H1 (cell line): ENCODE measurements around the gene FBXW10B. TPM values are rescaled to one million over a fixed set of nuclear protein-coding genes. Genes with fewer than 3 reads are reported as not detected.
"Not testable (repeated sequence)": the region's sequence is repeated elsewhere in the genome, so short reads cannot be mapped to it uniquely, and the experiment has no call there.

Experiments used
- CTCF ChIA-PET: fragments of 300-600 bp; sonication (Branson Sonifier 250); formaldehyde crosslinking; loops from one replicate; lab custom pipeline; 2021; ENCODE audit not compliant: partially characterized antibody; lab: Charles Lee
- POLR2A ChIA-PET: fragments of 300-600 bp; sonication (Branson Sonifier 250); formaldehyde crosslinking; loops from one replicate; lab custom pipeline; 2021; ENCODE audit warnings: inconsistent platforms; ENCODE audit not compliant: partially characterized antibody; lab: Charles Lee
- DNase-seq, 2 experiments: peaks; one replicate each; pipeline versions ENCODE4 v3.0.0 to v3.0.0-alpha.2; 2010 to 2022; ENCODE audit warnings: low spot score in 2 of 2, low read depth in 1 of 2, mixed read lengths in 1 of 2
- FAIRE-seq: peaks from 2 replicates; lab custom pipeline; 2011; peaks lifted over from hg19 to GRCh38; lab: Jason Lieb, UNC
- H2AFZ ChIP-seq: 2 replicates; pipeline ENCODE4 v1.8.1; 2012; ENCODE audit warnings: low read length, inconsistent platforms
- H2AK5ac ChIP-seq: 2 replicates; pipeline ENCODE4 v1.6.1; 2013; ENCODE audit warnings: low read depth, low read length
- H2BK120ac ChIP-seq: replicated peaks from 2 replicates; pipeline ENCODE3; 2013; ENCODE audit warnings: low read depth, low read length, inconsistent platforms
- H2BK12ac ChIP-seq: 2 replicates; pipeline ENCODE4 v1.6.1; 2013; ENCODE audit warnings: low read depth, low read length
- H2BK15ac ChIP-seq: 2 replicates; pipeline ENCODE4 v1.6.1; 2013; ENCODE audit warnings: low read length
- H2BK20ac ChIP-seq: 2 replicates; pipeline ENCODE4 v1.6.1; 2013; ENCODE audit warnings: low read length
- H2BK5ac ChIP-seq: 2 replicates; pipeline ENCODE4 v1.6.1; 2013; ENCODE audit warnings: low read depth, low read length
- H3K14ac ChIP-seq: 2 replicates; pipeline ENCODE4 v1.6.1; 2013; ENCODE audit warnings: inconsistent platforms; ENCODE audit not compliant: insufficient read length
- H3K18ac ChIP-seq: 2 replicates; pipeline ENCODE4 v1.6.1; 2013; ENCODE audit warnings: low read length; ENCODE audit errors: extremely low read depth
- H3K23ac ChIP-seq: 2 replicates; pipeline ENCODE4 v1.6.1; 2013; ENCODE audit warnings: inconsistent platforms; ENCODE audit not compliant: insufficient read length
- H3K23me2 ChIP-seq: 2 replicates; pipeline ENCODE4 v1.6.1; 2013; ENCODE audit warnings: low read depth, low read length
- H3K27ac ChIP-seq: 2 replicates; pipeline ENCODE4 v1.6.1; 2011; ENCODE audit warnings: low read depth, low read length, inconsistent platforms
- H3K27me3 ChIP-seq, 4 experiments: replicated peaks in 1 of 4; 1 replicate in 1 of 4; 2 replicates in 3 of 4; pipeline versions ENCODE4 v1.6.1 to v1.8.1; 2011 to 2013; ENCODE audit warnings: low read length in 3 of 4, mild to moderate bottlenecking in 3 of 4, inconsistent platforms in 2 of 4, mixed read lengths in 2 of 4, moderate library complexity in 1 of 4; ENCODE audit not compliant: control insufficient read depth in 3 of 4, insufficient read depth in 3 of 4; ENCODE audit errors: extremely low read depth in 1 of 4
- H3K36me3 ChIP-seq, 4 experiments: 2 replicates each; pipeline versions ENCODE4 v1.6.1 to v1.8.1; 2011 to 2013; ENCODE audit warnings: mild to moderate bottlenecking in 4 of 4, low read length in 3 of 4, moderate library complexity in 2 of 4, control low read depth in 1 of 4, inconsistent platforms in 1 of 4; ENCODE audit not compliant: insufficient read depth in 4 of 4, control insufficient read depth in 2 of 4
- H3K4ac ChIP-seq: replicated peaks from 2 replicates; pipeline ENCODE3; 2013; ENCODE audit warnings: low read length, low read depth, mixed read lengths, inconsistent platforms; ENCODE audit not compliant: insufficient read length
- H3K4me1 ChIP-seq, 4 experiments: replicated peaks in 1 of 4; 1 replicate in 1 of 4; 2 replicates in 3 of 4; pipeline versions ENCODE4 v1.6.1 to v1.8.1; 2011 to 2013; ENCODE audit warnings: low read length in 3 of 4, inconsistent platforms in 2 of 4, mixed read lengths in 1 of 4; ENCODE audit not compliant: insufficient read depth in 4 of 4, control insufficient read depth in 3 of 4
- H3K4me2 ChIP-seq, 2 experiments: 2 replicates each; pipeline versions ENCODE4 v1.6.1 to v1.8.1; 2011 to 2013; ENCODE audit warnings: low read depth in 2 of 2, low read length in 2 of 2, control low read depth in 1 of 2, inconsistent platforms in 1 of 2, mild to moderate bottlenecking in 1 of 2; ENCODE audit not compliant: insufficient read depth in 1 of 2
- H3K4me3 ChIP-seq, 4 experiments: fragments of 200-600, 300-600 bp in 1 of 4; sonication (generic), shearing (Covaris generic), sonication (Bioruptor Twin) in 1 of 4; 2 replicates each; pipeline versions ENCODE4 v1.5.1 to v1.8.1; 2011 to 2016; ENCODE audit warnings: low read length in 4 of 4, low read depth in 3 of 4, control low read depth in 2 of 4, inconsistent platforms in 2 of 4, mild to moderate bottlenecking in 2 of 4, mixed read lengths in 1 of 4, moderate library complexity in 1 of 4; ENCODE audit not compliant: insufficient read depth in 2 of 4; ENCODE audit errors: extremely low read depth in 1 of 4
- H3K56ac ChIP-seq: replicated peaks from 2 replicates; pipeline ENCODE3; 2013; ENCODE audit warnings: low read depth, mild to moderate bottlenecking, mixed read lengths, low read length, inconsistent platforms; ENCODE audit not compliant: insufficient read length
- H3K79me1 ChIP-seq: 2 replicates; pipeline ENCODE4 v1.6.1; 2013; ENCODE audit warnings: low read depth, low read length, control low read depth
- H3K79me2 ChIP-seq, 2 experiments: 2 replicates each; pipeline versions ENCODE4 v1.6.1 to v1.8.1; 2012 to 2013; ENCODE audit warnings: low read length in 2 of 2, mild to moderate bottlenecking in 2 of 2, inconsistent platforms in 1 of 2; ENCODE audit not compliant: insufficient read depth in 2 of 2, control insufficient read depth in 1 of 2
- H3K9ac ChIP-seq, 4 experiments: replicated peaks in 1 of 4; 1 replicate in 1 of 4; 2 replicates in 3 of 4; pipeline versions ENCODE4 v1.6.1 to v1.8.1; 2011 to 2013; ENCODE audit warnings: low read depth in 3 of 4, low read length in 3 of 4, control low read depth in 2 of 4, mild to moderate bottlenecking in 2 of 4, moderate library complexity in 2 of 4, inconsistent platforms in 1 of 4; ENCODE audit errors: extremely low read depth in 1 of 4
- H3K9me3 ChIP-seq, 2 experiments: 2 replicates each; pipeline versions ENCODE4 v1.6.1 to v1.8.1; 2012 to 2013; ENCODE audit warnings: mild to moderate bottlenecking in 2 of 2, moderate library complexity in 2 of 2, control low read depth in 1 of 2, inconsistent platforms in 1 of 2, low read depth in 1 of 2, low read length in 1 of 2, mixed read lengths in 1 of 2; ENCODE audit not compliant: insufficient read depth in 2 of 2
- H4K20me1 ChIP-seq, 2 experiments: replicated peaks in 1 of 2; 2 replicates each; pipeline versions ENCODE3 to v1.8.1; 2011 to 2013; ENCODE audit warnings: inconsistent platforms in 2 of 2, low read length in 2 of 2, mild to moderate bottlenecking in 1 of 2; ENCODE audit not compliant: insufficient read depth in 2 of 2, control insufficient read depth in 1 of 2
- H4K5ac ChIP-seq: 2 replicates; pipeline ENCODE4 v1.6.1; 2013; ENCODE audit warnings: low read length, low read depth, mixed read lengths, inconsistent platforms; ENCODE audit not compliant: insufficient read length
- H4K8ac ChIP-seq: 2 replicates; pipeline ENCODE4 v1.8.0; 2013; ENCODE audit warnings: mild to moderate bottlenecking, moderate library complexity, low read length, inconsistent platforms; ENCODE audit not compliant: insufficient read depth; ENCODE audit errors: extremely low read depth
- H4K91ac ChIP-seq: replicated peaks from 2 replicates; pipeline ENCODE3; 2013; ENCODE audit warnings: low read length, mixed read lengths, inconsistent platforms; ENCODE audit not compliant: insufficient read length
- WGBS, 2 experiments: shearing (Covaris generic) in 1 of 2; methylation state at CpG; one replicate each; pipeline versions ENCODE4 v1.1.6 to v1.1.7; 2013 to 2015; ENCODE audit warnings: low lambda C conversion rate in 2 of 2, mixed read lengths in 2 of 2, inconsistent platforms in 1 of 2, low coverage in 1 of 2, missing lambda C conversion rate in 1 of 2; ENCODE audit not compliant: insufficient replicate concordance in 2 of 2, insufficient coverage in 1 of 2, insufficient read length in 1 of 2; ENCODE audit errors: extremely low coverage in 1 of 2, missing lambda C conversion rate in 1 of 2; 5-methylcytosine and 5-hydroxymethylcytosine counted together
- polyA plus RNA-seq, 7 experiments: library from polyadenylated mRNA; depleted of rRNA in 3 of 7; stranded (reverse) in 5 of 7; unstranded in 2 of 7; fragments of >200 nt in 5 of 7; fragments of 200-250 nt in 2 of 7; gene quantifications; 1 replicate in 5 of 7; 2 replicates in 1 of 7; 4 replicates in 1 of 7; pipeline versions ENCODE4 v1.2.1 to v1.2.3, GENCODE V29; 2011 to 2013; ENCODE audit warnings: missing spikeins in 2 of 7, mixed read lengths in 2 of 7
- total RNA-seq: library from RNA; stranded (reverse); fragmentation: NEBNext Ultra II Directional; extraction: Animal tissue kit (Norgen Biotek cat#: 25700); gene quantifications from 2 replicates; pipeline ENCODE4 v1.2.1, GENCODE V29; 2021

The FBXW10B gene
- total and polyA plus RNA-seq, 2 of the 8 experiments (the other 6 are each of a cell fraction or from before 2014, with no cell fraction given), result 0.14 TPM; not detected in 1

- H3K36me3 ChIP-seq, POLR2A ChIA-PET, H3K79me1 ChIP-seq, H3K27ac ChIP-seq, DNase-seq, H3K14ac ChIP-seq, H2BK120ac ChIP-seq, H3K56ac ChIP-seq, H4K5ac ChIP-seq, H4K20me1 ChIP-seq, H4K91ac ChIP-seq, H2BK5ac ChIP-seq, H3K4me2 ChIP-seq, H3K79me2 ChIP-seq, H2AK5ac ChIP-seq, H3K4ac ChIP-seq, H3K18ac ChIP-seq, H4K8ac ChIP-seq, H3K9me3 ChIP-seq, H3K4me3 ChIP-seq, CTCF ChIA-PET, H3K9ac ChIP-seq, H2AFZ ChIP-seq, H2BK12ac ChIP-seq, H3K27me3 ChIP-seq, H3K23me2 ChIP-seq, H3K4me1 ChIP-seq, H2BK20ac ChIP-seq, H3K23ac ChIP-seq, H2BK15ac ChIP-seq: not testable (repeated sequence)
- FAIRE-seq, result peak; percentile 45
- WGBS, 2 experiments, result 89% methylated on average over 2 of the region's 2 CpGs; no CpG with 5 or more reads in 1 of the 2 experiments
These were observed 11.5 kb upstream of the FBXW10B start for GRCh38 chr17:15630930-15631453.

DNA sequence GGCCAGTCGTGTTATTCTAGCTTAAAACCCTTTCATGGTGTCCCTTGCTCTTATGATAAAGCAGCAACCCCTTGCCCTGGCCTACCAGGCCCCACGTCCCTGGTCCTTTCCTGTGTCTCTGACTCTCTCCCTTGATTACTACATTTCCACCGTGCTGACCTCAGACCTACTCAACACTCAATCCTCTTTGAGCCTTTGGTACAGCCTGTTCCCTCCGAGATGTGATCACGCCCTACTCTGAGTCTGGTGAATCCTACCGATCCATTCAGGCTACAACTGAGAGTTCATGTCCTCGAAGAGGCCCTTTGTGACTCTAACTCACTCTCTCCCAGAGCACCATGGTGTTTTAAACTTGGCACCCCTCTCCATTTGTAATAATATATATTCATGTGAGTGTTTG lies 10.5 kb upstream of the FBXW10B start:
- H3K4me2 ChIP-seq, H2AK5ac ChIP-seq, H4K20me1 ChIP-seq, H3K27ac ChIP-seq, H3K18ac ChIP-seq, H2AFZ ChIP-seq, H3K79me1 ChIP-seq, H3K14ac ChIP-seq, H4K5ac ChIP-seq, H3K36me3 ChIP-seq, DNase-seq, H2BK5ac ChIP-seq, H3K9me3 ChIP-seq, H3K4me1 ChIP-seq, H3K27me3 ChIP-seq, H3K4me3 ChIP-seq, H2BK12ac ChIP-seq, FAIRE-seq, H2BK120ac ChIP-seq, H3K56ac ChIP-seq, H2BK15ac ChIP-seq, H3K79me2 ChIP-seq, H3K23me2 ChIP-seq, H4K8ac ChIP-seq, H3K9ac ChIP-seq, H3K23ac ChIP-seq, H2BK20ac ChIP-seq, CTCF ChIA-PET, H3K4ac ChIP-seq, H4K91ac ChIP-seq, POLR2A ChIA-PET: not testable (repeated sequence)
- 95% methylated on average over 7 of the region's 7 CpGs; no CpG with 5 or more reads in 1 of the 2 experiments for WGBS, 2 experiments
